HG03432 (cell line): Measurements from ENCODE around the gene PTTG1IP.

Source experiments
- ATAC-seq: cut with Tn5 transposase; IDR thresholded peaks from one replicate; pipeline ENCODE4 v1.9.1; 2021; ENCODE audit warnings: mild to moderate bottlenecking, moderate library complexity; ENCODE audit not compliant: unreplicated experiment

Gene PTTG1IP

GRCh38 chr21:44866780-44867179 is 6.7 kb downstream of the PTTG1IP start:
- ATAC-seq = no peak

GRCh38 chr21:44865561-44866280 is 7.8 kb downstream of the PTTG1IP start:
- no peak for ATAC-seq

- ATAC-seq = no peak
Observed at GRCh38 chr21:44862869-44863685, 10.4 kb downstream of the PTTG1IP start.

GRCh38 chr21:44858791-44859190 is 14.7 kb downstream of the PTTG1IP start:
- ATAC-seq = no peak

GRCh38 chr21:44858291-44858690 is 15.2 kb downstream of the PTTG1IP start:
- no peak for ATAC-seq

GRCh38 chr21:44857127-44857892 is 16.2 kb downstream of the PTTG1IP start:
- ATAC-seq = no peak

GRCh38 chr21:44856131-44856530 is 17.4 kb downstream of the PTTG1IP start:
- no peak for ATAC-seq

- ATAC-seq = no peak
Observed at GRCh38 chr21:44855572-44855971, 17.9 kb downstream of the PTTG1IP start.

- ATAC-seq = no peak
Observed at GRCh38 chr21:44854664-44855446, 18.6 kb downstream of the PTTG1IP start.

- no peak for ATAC-seq
Observed at GRCh38 chr21:44854391-44854663, 19.2 kb downstream of the PTTG1IP start.

- ATAC-seq = no peak
Observed at GRCh38 chr21:44853601-44854390, 19.7 kb downstream of the PTTG1IP start.

- ATAC-seq = no peak
Observed at GRCh38 chr21:44850905-44851657, 22.4 kb downstream of the PTTG1IP start.

- no peak for ATAC-seq
Observed at GRCh38 chr21:44850208-44850800, 23.2 kb downstream of the PTTG1IP start.

GRCh38 chr21:44849616-44850130 is 23.8 kb downstream of the PTTG1IP start:
- ATAC-seq = no peak

- ATAC-seq = no peak
Observed at GRCh38 chr21:44848821-44849521, 24.5 kb downstream of the PTTG1IP start.

GRCh38 chr21:44847261-44848056 is 26.0 kb downstream of the PTTG1IP start:
- ATAC-seq = no peak

- ATAC-seq = no peak
Observed at GRCh38 chr21:44846485-44847260, 26.8 kb downstream of the PTTG1IP start.
